Spleen (tissue), 3 donors: Measurements from ENCODE around the gene KIF18B.

Source experiments
- POLR2A ChIP-seq, 3 donors: fragments of 450-650 bp; IDR thresholded peaks; one replicate each; pipeline ENCODE4 v1.5.1; 2017; ENCODE audit warnings: antibody characterized with exemption in 3 of 3, mild to moderate bottlenecking in 1 of 3
- POLR2AphosphoS5 ChIP-seq, 3 donors: sonication (generic); formaldehyde crosslinking; IDR thresholded peaks; one replicate each; pipeline ENCODE4 v1.5.1; 2017; ENCODE audit warnings: antibody characterized with exemption in 3 of 3

DNA sequence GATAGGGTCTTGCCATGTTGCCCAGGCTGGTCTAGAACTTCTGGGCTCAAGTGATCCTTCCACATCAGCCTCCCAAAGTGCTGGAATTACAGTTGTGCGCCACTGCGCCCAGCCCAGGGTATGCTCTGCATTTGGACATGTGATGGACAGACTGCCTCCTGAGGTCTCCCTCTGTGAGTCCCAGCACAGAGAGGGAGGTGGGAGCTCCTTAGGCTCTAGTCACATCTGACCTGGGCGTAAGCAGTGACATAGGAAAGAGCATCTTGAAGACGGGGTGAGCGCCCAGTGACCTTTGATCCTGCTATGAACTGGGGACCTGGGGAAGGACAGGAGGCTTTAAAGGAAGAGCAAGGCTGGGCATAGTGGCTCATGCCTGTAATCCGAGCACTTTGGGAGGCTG is 30.1 kb downstream of the KIF18B start:
- TF ChIP-seq POLR2AphosphoS5 (IDR thresholded peaks at IDR 0.05) (no peak), POLR2A (IDR thresholded peaks at IDR 0.05) (no peak)
